Stimulated activated naive CD4-positive, alpha-beta T cell (primary cell): ENCODE data around the gene TRIM75.
A peak's percentile ranks its signal among the peaks of the same experiment; 100 is the strongest.
"Not testable (repeated sequence)": the region's sequence is repeated elsewhere in the genome, so short reads cannot be mapped to it uniquely, and the experiment has no call there.

Experiments used
- DNase-seq, 6 experiments: peaks; one replicate each; lab custom pipeline; 2025; lab: John Stamatoyannopoulos, UW

TRIM75 gene

DNA sequence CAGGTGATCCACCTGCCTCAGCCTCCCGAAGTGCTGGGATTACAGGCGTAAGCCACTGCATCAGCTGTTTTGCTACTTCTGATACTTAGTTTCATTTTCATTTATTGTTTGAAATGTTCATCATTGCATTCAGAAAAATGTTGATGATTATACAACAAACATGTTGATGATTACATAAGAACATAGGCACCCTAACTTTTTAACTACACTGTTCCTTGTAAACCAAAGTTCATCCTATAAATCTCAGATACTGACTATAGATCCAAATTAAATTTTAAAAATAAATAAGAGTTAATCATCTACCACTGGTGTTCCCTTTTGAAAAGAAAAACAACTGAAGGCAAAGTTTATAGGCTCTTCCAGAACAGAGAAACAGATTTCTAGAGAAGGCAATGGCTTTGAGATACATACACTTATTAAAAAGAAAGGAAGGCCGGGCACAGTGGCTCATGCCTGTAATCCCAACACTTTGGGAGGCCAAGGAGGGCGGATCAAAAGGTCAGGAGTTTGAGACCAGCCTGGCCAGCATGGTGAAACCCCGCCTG lies 23.4 kb downstream of the TRIM75 start:
- DNase-seq: no peak

DNA sequence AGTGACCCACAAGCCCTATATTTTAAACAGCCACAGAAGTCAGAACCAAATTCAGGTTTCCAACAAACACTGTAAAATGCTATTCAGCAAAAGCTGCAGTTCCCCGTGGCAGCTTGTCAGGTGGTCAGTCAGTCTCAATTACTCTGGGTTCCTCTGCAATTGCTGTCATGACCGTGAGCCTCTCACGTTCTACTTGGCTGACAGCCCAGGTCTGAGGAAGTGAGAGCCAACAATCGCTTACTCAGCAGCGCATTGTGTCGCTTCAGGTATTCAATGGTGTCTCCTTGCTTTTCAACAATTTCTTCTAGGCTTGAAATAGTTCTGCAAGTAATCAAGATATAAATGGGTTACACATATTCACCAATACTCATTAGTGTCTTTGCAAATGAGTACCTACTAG lies 25.8 kb downstream of the TRIM75 start:
- DNase-seq: no peak

- not testable (repeated sequence) for DNase-seq
These were observed 31.1 kb downstream of the TRIM75 start for GRCh38 chr4:165084787-165085186.

DNA sequence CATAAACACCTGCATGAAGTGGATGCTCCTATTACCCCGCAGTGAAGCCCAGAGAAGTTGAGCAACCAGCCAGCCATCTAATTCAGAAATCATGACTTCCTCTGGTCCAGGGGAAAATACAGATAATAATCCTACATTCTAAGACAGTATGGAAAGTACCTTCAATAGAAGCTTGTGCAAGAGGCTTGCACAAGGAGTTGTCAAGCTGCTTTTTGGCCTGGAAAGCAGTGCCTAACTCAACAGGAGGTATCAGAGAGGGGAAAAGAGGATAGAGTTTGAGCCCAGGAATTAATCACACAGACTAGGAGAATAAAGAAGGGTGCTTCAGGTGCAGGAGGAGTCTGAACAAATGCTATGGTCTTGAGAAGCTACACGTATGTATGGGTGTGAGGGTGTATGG lies 32.3 kb downstream of the TRIM75 start:
- no peak for DNase-seq

DNA sequence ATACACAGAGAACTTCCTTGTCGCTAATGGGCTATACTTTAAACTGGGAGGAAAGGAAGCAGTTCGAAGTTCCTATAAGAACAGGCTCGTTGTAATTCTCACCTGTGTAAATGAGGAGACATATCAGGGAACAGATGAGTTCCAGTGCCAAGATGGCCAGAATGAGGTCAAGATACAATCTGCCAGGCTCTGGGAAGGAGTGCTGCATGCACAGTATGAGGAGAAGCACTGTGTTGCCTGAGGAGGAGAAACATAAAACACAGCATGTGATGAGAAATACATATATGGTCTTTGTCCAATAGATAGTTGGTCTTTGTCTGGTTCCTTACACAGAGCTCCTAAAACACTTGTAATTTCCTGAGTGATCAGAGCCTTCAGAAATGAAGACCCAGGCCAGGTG lies 34.7 kb downstream of the TRIM75 start:
- no peak for DNase-seq

DNA sequence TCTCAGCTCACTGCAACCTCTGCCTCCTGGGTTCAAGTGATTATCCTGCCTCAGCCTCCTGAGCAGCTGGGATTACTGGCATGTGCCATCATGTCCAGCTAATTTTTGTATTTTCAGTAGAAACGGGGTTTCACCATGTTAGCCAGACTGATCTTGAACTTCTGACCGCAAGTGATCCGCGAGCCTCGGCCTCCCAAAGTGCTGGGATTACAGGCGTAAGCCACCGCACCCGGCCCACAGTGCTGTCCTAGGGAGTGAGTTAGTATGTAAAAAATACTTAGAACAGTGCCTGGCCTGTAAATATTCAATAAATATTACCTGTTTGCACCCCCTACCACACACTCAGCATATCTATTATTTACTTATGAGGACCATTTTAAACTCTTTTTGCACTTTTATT lies 38.5 kb downstream of the TRIM75 start:
- DNase-seq: not testable (repeated sequence)

DNA sequence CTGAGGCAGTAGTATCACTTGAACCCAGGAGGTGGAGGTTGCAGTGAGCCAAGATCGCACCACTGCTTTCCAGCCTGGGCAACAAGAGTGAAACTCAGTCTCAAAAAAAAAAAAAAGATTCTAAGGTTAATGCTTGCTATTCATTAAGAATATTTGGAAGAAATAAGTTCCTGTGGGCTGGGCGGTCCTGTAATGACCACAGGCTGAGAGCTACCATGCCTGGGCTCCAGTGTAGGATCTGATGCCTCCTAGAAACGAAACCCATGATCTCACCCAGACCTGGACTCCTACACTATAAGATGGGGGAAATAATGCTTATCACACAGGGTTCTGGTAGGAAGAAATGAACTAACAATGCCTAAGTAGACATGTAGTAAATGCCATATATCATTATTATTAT lies 41.2 kb downstream of the TRIM75 start:
- DNase-seq: no peak

- no peak for DNase-seq
These were observed 41.6 kb downstream of the TRIM75 start for GRCh38 chr4:165095291-165095690.

GRCh38 chr4:165096776-165097175 lies 43.1 kb downstream of the TRIM75 start:
- DNase-seq: peak in 1 of 6 experiments; percentile 15

- no peak for DNase-seq
These were observed 48.0 kb downstream of the TRIM75 start for GRCh38 chr4:165101641-165102040.

GRCh38 chr4:165106518-165106917 lies 52.9 kb downstream of the TRIM75 start:
- no peak for DNase-seq
